Astrocyte of the spinal cord (primary cell): ENCODE data around the gene PGGT1B.

Source experiments
- DNase-seq: peaks from one replicate; pipeline ENCODE4 v3.0.0; 2011; ENCODE audit warnings: low read depth, low spot score
- H3K4me3 ChIP-seq: 2 replicates; pipeline ENCODE4 v1.5.1; 2011; ENCODE audit warnings: low read depth, mild to moderate bottlenecking, low read length, moderate library complexity
- CTCF ChIP-seq: IDR thresholded peaks from 2 replicates; pipeline ENCODE4 v1.5.1; 2012; ENCODE audit warnings: low read depth, mild to moderate bottlenecking, low read length, inconsistent platforms
- in situ Hi-C: cut with HindIII; loops from 2 replicates; pipeline ENCODE4 v1.10.0; 2017; ENCODE audit warnings: low sequenced_read_pairs

PGGT1B gene

GRCh38 chr5:115282131-115282530, 19.5 kb upstream of the PGGT1B start:
- in situ Hi-C loops = no loop called here
- DNase-seq = no peak
- TF ChIP-seq CTCF = no peak
- H3K4me3 ChIP-seq = no peak overlapping the region

DNA sequence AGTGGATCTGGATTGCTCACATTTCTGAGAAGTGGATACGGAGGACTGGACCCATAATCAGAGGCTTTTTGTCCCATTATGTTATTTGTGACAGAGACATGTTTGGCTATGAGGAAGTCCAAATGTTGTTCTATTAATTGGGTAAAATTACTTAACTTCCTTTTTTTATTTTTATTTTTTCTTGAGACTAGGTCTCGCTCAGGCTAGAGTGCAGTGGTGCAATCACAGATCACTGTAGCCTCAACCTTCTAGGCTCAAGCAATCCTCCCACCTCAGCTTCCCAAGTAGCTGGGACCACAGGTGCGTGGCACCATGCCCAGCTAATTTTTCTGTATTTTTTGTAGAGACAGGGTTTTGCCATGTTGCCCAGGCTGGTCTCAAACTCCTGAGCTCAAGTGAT, 11.9 kb upstream of the PGGT1B start:
- no peak for DNase-seq
- in situ Hi-C loops = no loop called here
- TF ChIP-seq CTCF = no peak
- no peak overlapping the region for H3K4me3 ChIP-seq

DNA sequence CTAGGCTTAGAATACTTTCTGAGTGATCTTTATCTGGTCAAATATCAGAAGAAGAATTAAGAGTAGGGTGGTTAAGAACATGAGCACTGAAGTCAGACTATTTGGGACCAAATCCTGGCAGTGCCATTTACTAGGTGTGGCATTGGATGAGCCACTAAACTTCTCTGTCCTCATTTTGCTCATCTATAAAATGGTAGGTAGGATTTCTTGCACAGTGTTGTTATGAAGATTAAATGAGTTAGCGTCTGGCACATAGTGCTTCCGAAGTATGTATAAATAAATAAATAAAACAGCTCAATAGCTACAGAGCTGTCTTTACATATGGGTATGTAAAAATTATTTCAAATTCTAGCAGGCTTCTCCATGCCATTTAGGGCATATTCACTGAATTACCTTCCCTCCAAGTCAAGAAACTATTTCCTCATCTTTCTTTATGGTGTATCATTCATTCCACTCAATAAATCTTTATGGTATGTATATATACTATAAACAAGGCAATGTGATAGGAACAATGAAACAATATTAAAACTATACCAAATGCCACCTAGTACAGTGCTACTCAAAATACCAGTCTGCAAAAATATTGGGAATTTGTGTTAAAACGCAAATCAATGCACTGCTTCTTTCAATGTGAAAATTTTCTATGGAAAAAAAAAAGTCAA, 9.8 kb upstream of the PGGT1B start:
- TF ChIP-seq CTCF = no peak
- no peak for DNase-seq
- no peak overlapping the region for H3K4me3 ChIP-seq
- in situ Hi-C loops = no loop called here

GRCh38 chr5:115271295-115272050, 8.8 kb upstream of the PGGT1B start:
- H3K4me3 ChIP-seq = no peak overlapping the region
- in situ Hi-C loops = no loop called here
- no peak for TF ChIP-seq CTCF
- DNase-seq = no peak

DNA sequence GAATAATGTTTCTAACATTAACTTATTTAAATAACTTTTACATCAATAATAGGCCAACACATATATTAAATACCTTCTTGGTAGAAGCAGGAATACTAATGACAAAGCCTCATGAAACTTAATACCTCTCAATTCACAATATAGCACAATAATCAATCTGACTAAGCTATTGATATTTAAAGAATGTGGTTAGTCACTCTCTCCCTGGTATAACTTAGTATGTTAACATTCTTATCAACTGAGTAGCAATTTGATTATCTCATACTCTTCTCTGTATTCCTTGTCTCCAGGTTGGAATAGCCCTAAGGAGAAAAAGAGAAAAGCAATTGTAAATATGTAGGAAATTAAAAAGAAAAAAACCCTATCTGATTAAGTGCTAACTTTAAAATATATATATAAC, 4.9 kb upstream of the PGGT1B start:
- H3K4me3 ChIP-seq = no peak overlapping the region
- peak; percentile 12 for DNase-seq
- no peak for TF ChIP-seq CTCF
- in situ Hi-C loops = no loop called here

GRCh38 chr5:115265220-115265619, 2.5 kb upstream of the PGGT1B start:
- DNase-seq = no peak
- H3K4me3 ChIP-seq = no peak overlapping the region
- in situ Hi-C loops = no loop called here
- no peak for TF ChIP-seq CTCF
